SK-N-SH (cell line): ENCODE results near the gene IL1F10. TPM values are rescaled to one million over a fixed set of nuclear protein-coding genes. Genes with fewer than 3 reads are reported as not detected.

ENCODE experiments used
- CTCF ChIA-PET: fragments of 300-600, 350-600 bp; formaldehyde crosslinking; extraction: SDS; loops from one replicate; lab custom pipeline; 2021; lab: Yijun Ruan, JAX
- POLR2A ChIA-PET: fragments of 350-600 bp; sonication (Branson Sonifier 250); formaldehyde crosslinking; extraction: SDS; loops from one replicate; lab custom pipeline; 2020; ENCODE audit warnings: antibody characterized with exemption, inconsistent platforms; lab: Yijun Ruan, JAX
- DNase-seq: peaks from one replicate; pipeline ENCODE4 v3.0.0; 2012
- H2AFZ ChIP-seq: fragments of 200-600 bp; sonication (generic); 2 replicates; pipeline ENCODE4 v1.8.1; 2016; ENCODE audit warnings: antibody characterized with exemption, mild to moderate bottlenecking, low read depth
- H3F3A ChIP-seq: fragments of 200-600 bp; sonication (generic); replicated peaks from 2 replicates; pipeline ENCODE3; 2016; ENCODE audit warnings: antibody characterized with exemption, mild to moderate bottlenecking; ENCODE audit not compliant: insufficient read depth
- H3K27ac ChIP-seq, 2 experiments: fragments of 200-500 bp in 1 of 2; fragments of 200-600 bp in 1 of 2; sonication (Bioruptor generic) in 1 of 2; sonication (generic), shearing (Covaris generic) in 1 of 2; 2 replicates each; pipeline versions ENCODE4 v1.5.1 to v1.6.1; 2014 to 2016; ENCODE audit warnings: low read depth in 2 of 2, inconsistent platforms in 1 of 2, low read length in 1 of 2, mild to moderate bottlenecking in 1 of 2, mixed read lengths in 1 of 2
- H3K27me3 ChIP-seq: fragments of 200-600 bp; sonication (generic), shearing (Covaris generic); 2 replicates; pipeline ENCODE4 v1.6.1; 2016; ENCODE audit warnings: mixed run types; ENCODE audit not compliant: insufficient read depth
- H3K36me3 ChIP-seq, 2 experiments: fragments of 200-500 bp in 1 of 2; fragments of 200-600 bp in 1 of 2; sonication (Bioruptor generic) in 1 of 2; sonication (generic) in 1 of 2; replicated peaks in 1 of 2; 2 replicates each; pipeline versions ENCODE3 to v1.5.1; 2014 to 2016; ENCODE audit warnings: low read length in 1 of 2, mild to moderate bottlenecking in 1 of 2; ENCODE audit not compliant: insufficient read depth in 2 of 2, control insufficient read depth in 1 of 2
- H3K4me1 ChIP-seq, 2 experiments: fragments of 200-500 bp in 1 of 2; fragments of 200-600 bp in 1 of 2; sonication (Bioruptor generic) in 1 of 2; sonication (generic), shearing (Covaris generic) in 1 of 2; 2 replicates each; pipeline versions ENCODE4 v1.5.1 to v1.6.1; 2014 to 2016; ENCODE audit warnings: low read depth in 1 of 2, low read length in 1 of 2, mixed run types in 1 of 2; ENCODE audit not compliant: insufficient read depth in 2 of 2, control insufficient read depth in 1 of 2
- H3K4me2 ChIP-seq: fragments of 200-600 bp; sonication (generic), shearing (Covaris generic); 2 replicates; pipeline ENCODE4 v1.6.1; 2017; ENCODE audit warnings: mixed run types
- H3K4me3 ChIP-seq, 2 experiments: fragments of 200-500 bp in 1 of 2; fragments of 200-600 bp in 1 of 2; sonication (Bioruptor generic) in 1 of 2; sonication (generic), shearing (Covaris generic) in 1 of 2; 2 replicates each; pipeline versions ENCODE4 v1.5.1 to v1.8.1; 2014 to 2016; ENCODE audit warnings: low read depth in 2 of 2, inconsistent platforms in 1 of 2, low read length in 1 of 2, mild to moderate bottlenecking in 1 of 2, mixed read lengths in 1 of 2, moderate library complexity in 1 of 2
- H3K79me2 ChIP-seq: fragments of 200-600 bp; sonication (generic); 2 replicates; pipeline ENCODE4 v1.8.1; 2017; ENCODE audit warnings: mild to moderate bottlenecking; ENCODE audit not compliant: insufficient read depth
- H3K9ac ChIP-seq: fragments of 200-600 bp; sonication (generic); 2 replicates; pipeline ENCODE4 v1.6.1; 2017; ENCODE audit warnings: mixed run types
- H3K9me2 ChIP-seq: fragments of 200-600 bp; sonication (generic); 2 replicates; pipeline ENCODE4 v1.6.1; 2017; ENCODE audit warnings: mixed run types
- H3K9me3 ChIP-seq: fragments of 200-600 bp; sonication (generic); 2 replicates; pipeline ENCODE4 v1.6.1; 2017; ENCODE audit warnings: mixed run types, mild to moderate bottlenecking, moderate library complexity
- H4K20me1 ChIP-seq: fragments of 200-600 bp; sonication (generic); 2 replicates; pipeline ENCODE4 v1.6.1; 2017; ENCODE audit warnings: mild to moderate bottlenecking, mixed run types; ENCODE audit not compliant: insufficient read depth
- CHD2 ChIP-seq: fragments of 150-350 bp; IDR thresholded peaks from 2 replicates; pipeline ENCODE4 v1.6.1; 2018; ENCODE audit warnings: low read length; ENCODE audit not compliant: partially characterized antibody
- CTCF ChIP-seq: fragments of 200-600 bp; sonication (generic); IDR thresholded peaks from 2 replicates; pipeline ENCODE4 v1.6.1; 2017; ENCODE audit warnings: antibody characterized with exemption, mild to moderate bottlenecking, moderate library complexity
- EP300 ChIP-seq, 2 experiments: IDR thresholded peaks; 2 replicates each; pipeline versions ENCODE4 v1.4.0 to v1.6.1; 2012; ENCODE audit warnings: borderline replicate concordance in 1 of 2, low read depth in 1 of 2, low read length in 1 of 2
- EZH2phosphoT487 ChIP-seq: fragments of 200-600 bp; sonication (generic); IDR thresholded peaks from 2 replicates; pipeline ENCODE4 v1.6.1; 2017; ENCODE audit warnings: low read depth, mixed run types, mild to moderate bottlenecking, antibody characterized with exemption, moderate library complexity, borderline replicate concordance
- FOXJ3 ChIP-seq: sonication (generic); formaldehyde crosslinking; IDR thresholded peaks from 2 replicates; pipeline ENCODE4 v1.5.1; 2020; ENCODE audit warnings: mild to moderate bottlenecking, missing genetic modification reagents
- FOXM1 ChIP-seq: IDR thresholded peaks from 2 replicates; pipeline ENCODE4 v1.4.0; 2012; ENCODE audit warnings: low read depth, mild to moderate bottlenecking
- GATA2 ChIP-seq: sonication (generic); formaldehyde crosslinking; IDR thresholded peaks from 2 replicates; pipeline ENCODE4 v1.5.0; 2020; ENCODE audit warnings: mild to moderate bottlenecking, missing genetic modification reagents
- POLR2AphosphoS5 ChIP-seq: IDR thresholded peaks from 2 replicates; pipeline ENCODE4 v1.6.1; 2012; ENCODE audit warnings: low read depth, low read length
- RAD21 ChIP-seq: IDR thresholded peaks from 2 replicates; pipeline ENCODE4 v1.6.1; 2012; ENCODE audit warnings: mild to moderate bottlenecking, low read length
- RCOR1 ChIP-seq: fragments of 150-350 bp; IDR thresholded peaks from 2 replicates; pipeline ENCODE4 v1.6.1; 2017; ENCODE audit warnings: antibody characterized with exemption, low read length
- REST ChIP-seq: IDR thresholded peaks from 2 replicates; pipeline ENCODE4 v1.6.1; 2012; ENCODE audit warnings: mild to moderate bottlenecking, low read depth, low read length, moderate library complexity
- TAF1 ChIP-seq: IDR thresholded peaks from 2 replicates; pipeline ENCODE4 v1.6.1; 2012; ENCODE audit warnings: low read depth, mild to moderate bottlenecking, low read length, moderate library complexity, borderline replicate concordance
- TCF12 ChIP-seq: IDR thresholded peaks from 2 replicates; pipeline ENCODE4 v1.4.0; 2012
- TEAD4 ChIP-seq: IDR thresholded peaks from 2 replicates; pipeline ENCODE4 v1.4.0; 2012; ENCODE audit warnings: mild to moderate bottlenecking, borderline replicate concordance; ENCODE audit not compliant: insufficient read depth
- USF1 ChIP-seq: IDR thresholded peaks from 2 replicates; pipeline ENCODE4 v1.4.0; 2012; ENCODE audit warnings: low read depth, borderline replicate concordance
- ZBTB33 ChIP-seq: IDR thresholded peaks from 2 replicates; pipeline ENCODE4 v1.4.0; 2012; ENCODE audit warnings: low read depth, borderline replicate concordance
- WGBS: methylation state at CpG from one replicate; pipeline ENCODE4 v1.1.6; 2017; ENCODE audit warnings: low lambda C conversion rate; 5-methylcytosine and 5-hydroxymethylcytosine counted together
- polyA plus RNA-seq, 3 experiments: library from polyadenylated mRNA; depleted of rRNA; stranded (reverse); fragments of >200 nt; gene quantifications; 2 replicates each; pipeline ENCODE4 v1.2.3, GENCODE V29; 2012
- TF ChIP-seq, protein P1 (sequence below): fragments of 150-350 bp; IDR thresholded peaks from 2 replicates; pipeline ENCODE4 v1.6.1; 2016; ENCODE audit warnings: mild to moderate bottlenecking, low read depth, low read length
- TF ChIP-seq, protein P2 (sequence below): fragments of 150-350 bp; IDR thresholded peaks from 2 replicates; pipeline ENCODE4 v1.6.1; 2017; ENCODE audit warnings: antibody characterized with exemption, low read length, low read depth, borderline replicate concordance
- TF ChIP-seq, protein P3 (sequence below): IDR thresholded peaks from 2 replicates; pipeline ENCODE4; 2012

IL1F10 gene
- polyA plus RNA-seq, 1 of the 3 experiments (the other 2 are of a cell fraction): not detected

DNA sequence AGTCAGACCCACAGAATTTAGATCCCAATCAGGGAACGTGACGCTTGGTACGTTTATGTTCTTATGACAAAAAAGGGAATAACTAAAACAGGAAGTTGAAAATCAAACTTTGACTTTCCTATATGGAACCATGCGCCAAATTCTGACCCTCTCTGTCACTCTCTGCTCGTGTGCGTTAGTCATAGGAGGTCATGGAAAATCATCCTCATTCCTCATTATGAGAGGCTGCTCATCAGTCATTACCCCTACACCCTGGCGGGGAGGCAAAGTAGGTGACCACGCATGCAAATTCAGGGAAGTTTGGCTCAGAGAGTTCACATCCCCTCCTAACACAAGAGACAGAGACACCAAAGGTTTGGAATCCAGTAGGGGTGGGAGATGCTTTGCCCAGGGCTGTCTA lies 15.5 kb downstream of the IL1F10 start:
- TF ChIP-seq ZBTB33 (no peak), EZH2phosphoT487 (no peak), GATA2 (CRISPR knock-in tag) (no peak), FOXM1 (no peak), EP300 (IDR thresholded peaks at IDR 0.05; ENCODE audit: borderline replicate concordance in 1 of 2, low read depth in 1 of 2, low read length in 1 of 2) (no peak), FOXJ3 (CRISPR knock-in tag) (no peak), TCF12 (no peak), USF1 (no peak), RCOR1 (no peak), TAF1 (no peak), POLR2AphosphoS5 (no peak), RAD21 (no peak), CTCF (no peak), TEAD4 (no peak), CHD2 (no peak), REST (no peak)
- TF ChIP-seq, protein P1, sequence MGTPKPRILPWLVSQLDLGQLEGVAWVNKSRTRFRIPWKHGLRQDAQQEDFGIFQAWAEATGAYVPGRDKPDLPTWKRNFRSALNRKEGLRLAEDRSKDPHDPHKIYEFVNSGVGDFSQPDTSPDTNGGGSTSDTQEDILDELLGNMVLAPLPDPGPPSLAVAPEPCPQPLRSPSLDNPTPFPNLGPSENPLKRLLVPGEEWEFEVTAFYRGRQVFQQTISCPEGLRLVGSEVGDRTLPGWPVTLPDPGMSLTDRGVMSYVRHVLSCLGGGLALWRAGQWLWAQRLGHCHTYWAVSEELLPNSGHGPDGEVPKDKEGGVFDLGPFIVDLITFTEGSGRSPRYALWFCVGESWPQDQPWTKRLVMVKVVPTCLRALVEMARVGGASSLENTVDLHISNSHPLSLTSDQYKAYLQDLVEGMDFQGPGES: no peak
- TF ChIP-seq, protein P2, sequence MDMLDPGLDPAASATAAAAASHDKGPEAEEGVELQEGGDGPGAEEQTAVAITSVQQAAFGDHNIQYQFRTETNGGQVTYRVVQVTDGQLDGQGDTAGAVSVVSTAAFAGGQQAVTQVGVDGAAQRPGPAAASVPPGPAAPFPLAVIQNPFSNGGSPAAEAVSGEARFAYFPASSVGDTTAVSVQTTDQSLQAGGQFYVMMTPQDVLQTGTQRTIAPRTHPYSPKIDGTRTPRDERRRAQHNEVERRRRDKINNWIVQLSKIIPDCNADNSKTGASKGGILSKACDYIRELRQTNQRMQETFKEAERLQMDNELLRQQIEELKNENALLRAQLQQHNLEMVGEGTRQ: no peak
- TF ChIP-seq, protein P3, sequence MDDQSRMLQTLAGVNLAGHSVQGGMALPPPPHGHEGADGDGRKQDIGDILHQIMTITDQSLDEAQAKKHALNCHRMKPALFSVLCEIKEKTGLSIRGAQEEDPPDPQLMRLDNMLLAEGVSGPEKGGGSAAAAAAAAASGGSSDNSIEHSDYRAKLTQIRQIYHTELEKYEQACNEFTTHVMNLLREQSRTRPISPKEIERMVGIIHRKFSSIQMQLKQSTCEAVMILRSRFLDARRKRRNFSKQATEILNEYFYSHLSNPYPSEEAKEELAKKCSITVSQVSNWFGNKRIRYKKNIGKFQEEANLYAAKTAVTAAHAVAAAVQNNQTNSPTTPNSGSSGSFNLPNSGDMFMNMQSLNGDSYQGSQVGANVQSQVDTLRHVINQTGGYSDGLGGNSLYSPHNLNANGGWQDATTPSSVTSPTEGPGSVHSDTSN: no peak
- no peaks in the 10 kb centered on the region for H3K9me2 ChIP-seq
- no peaks in the 10 kb centered on the region for H3K79me2 ChIP-seq
- POLR2A ChIA-PET: no interaction called here
- no peaks in the 10 kb centered on the region for H3F3A ChIP-seq
- no peaks in the 10 kb centered on the region for H3K4me1 ChIP-seq
- no peak for DNase-seq
- WGBS: 14% methylated on average over 8 of the region's 8 CpGs
- no peak overlapping the region for H3K9ac ChIP-seq
- H3K36me3 ChIP-seq: no peaks in the 10 kb centered on the region
- no peaks in the 10 kb centered on the region for H3K9me3 ChIP-seq
- H2AFZ ChIP-seq: no peak overlapping the region
- no peaks in the 10 kb centered on the region; the same call in 1 of the 2 replicates for H3K27me3 ChIP-seq
- H4K20me1 ChIP-seq: no peaks in the 10 kb centered on the region
- no peak overlapping the region for H3K27ac ChIP-seq
- CTCF ChIA-PET: no interaction called here
- no peak overlapping the region for H3K4me2 ChIP-seq
- no peak overlapping the region for H3K4me3 ChIP-seq
